Peyer's patch (tissue), 4 donors: Measurements from ENCODE around the gene LAMA4. TPM values are rescaled to one million over a fixed set of nuclear protein-coding genes. Genes with fewer than 3 reads are reported as not detected.

Source experiments
- DNase-seq, 3 donors: peaks; one replicate each; pipeline ENCODE4 v3.0.0-alpha.2; 2017 to 2019
- H3K27ac ChIP-seq, 4 donors: fragments of 200-600 bp; sonication (generic); one replicate each; pipeline ENCODE4 v1.5.1; 2016 to 2019
- H3K27me3 ChIP-seq, 2 donors: fragments of 200-600 bp; sonication (generic); one replicate each; pipeline ENCODE4 v1.5.1; 2019
- H3K36me3 ChIP-seq, 3 donors: fragments of 200-600 bp; sonication (generic); one replicate each; pipeline ENCODE4 v1.5.1; 2016 to 2019
- H3K4me1 ChIP-seq, 4 donors: fragments of 200-600 bp; sonication (generic); one replicate each; pipeline ENCODE4 v1.5.1; 2016 to 2019
- H3K4me3 ChIP-seq, 4 donors: fragments of 200-600 bp; sonication (generic); 1 replicate in 3 of 4; 2 replicates in 1 of 4; pipeline ENCODE4 v1.5.1; 2016 to 2019; ENCODE audit warnings: mild to moderate bottlenecking in 1 of 4
- H3K9me3 ChIP-seq, 4 donors: fragments of 200-600 bp; sonication (generic); one replicate each; pipeline ENCODE4 v1.5.1; 2016 to 2019; ENCODE audit warnings: mild to moderate bottlenecking in 1 of 4
- POLR2A ChIP-seq, 2 donors: fragments of 450-650 bp; IDR thresholded peaks; one replicate each; pipeline ENCODE4 v1.5.1; 2017; ENCODE audit warnings: antibody characterized with exemption in 2 of 2, mild to moderate bottlenecking in 2 of 2, moderate library complexity in 2 of 2
- total RNA-seq, 4 donors: library from RNA; depleted of rRNA; stranded (reverse); fragments of >200 nt; gene quantifications; one replicate each; pipeline ENCODE4 v1.1.0, GENCODE V29; 2016
- TF ChIP-seq, protein P1 (sequence below), 6 experiments: fragments of 450-650 bp in 4 of 6; fragments of 200-600 bp in 2 of 6; sonication (generic) in 1 of 6; IDR thresholded peaks; one replicate each; pipeline ENCODE4 v1.5.1; 2017 to 2019; ENCODE audit warnings: antibody characterized with exemption in 6 of 6, mild to moderate bottlenecking in 3 of 6, moderate library complexity in 1 of 6

Gene LAMA4, protein sequence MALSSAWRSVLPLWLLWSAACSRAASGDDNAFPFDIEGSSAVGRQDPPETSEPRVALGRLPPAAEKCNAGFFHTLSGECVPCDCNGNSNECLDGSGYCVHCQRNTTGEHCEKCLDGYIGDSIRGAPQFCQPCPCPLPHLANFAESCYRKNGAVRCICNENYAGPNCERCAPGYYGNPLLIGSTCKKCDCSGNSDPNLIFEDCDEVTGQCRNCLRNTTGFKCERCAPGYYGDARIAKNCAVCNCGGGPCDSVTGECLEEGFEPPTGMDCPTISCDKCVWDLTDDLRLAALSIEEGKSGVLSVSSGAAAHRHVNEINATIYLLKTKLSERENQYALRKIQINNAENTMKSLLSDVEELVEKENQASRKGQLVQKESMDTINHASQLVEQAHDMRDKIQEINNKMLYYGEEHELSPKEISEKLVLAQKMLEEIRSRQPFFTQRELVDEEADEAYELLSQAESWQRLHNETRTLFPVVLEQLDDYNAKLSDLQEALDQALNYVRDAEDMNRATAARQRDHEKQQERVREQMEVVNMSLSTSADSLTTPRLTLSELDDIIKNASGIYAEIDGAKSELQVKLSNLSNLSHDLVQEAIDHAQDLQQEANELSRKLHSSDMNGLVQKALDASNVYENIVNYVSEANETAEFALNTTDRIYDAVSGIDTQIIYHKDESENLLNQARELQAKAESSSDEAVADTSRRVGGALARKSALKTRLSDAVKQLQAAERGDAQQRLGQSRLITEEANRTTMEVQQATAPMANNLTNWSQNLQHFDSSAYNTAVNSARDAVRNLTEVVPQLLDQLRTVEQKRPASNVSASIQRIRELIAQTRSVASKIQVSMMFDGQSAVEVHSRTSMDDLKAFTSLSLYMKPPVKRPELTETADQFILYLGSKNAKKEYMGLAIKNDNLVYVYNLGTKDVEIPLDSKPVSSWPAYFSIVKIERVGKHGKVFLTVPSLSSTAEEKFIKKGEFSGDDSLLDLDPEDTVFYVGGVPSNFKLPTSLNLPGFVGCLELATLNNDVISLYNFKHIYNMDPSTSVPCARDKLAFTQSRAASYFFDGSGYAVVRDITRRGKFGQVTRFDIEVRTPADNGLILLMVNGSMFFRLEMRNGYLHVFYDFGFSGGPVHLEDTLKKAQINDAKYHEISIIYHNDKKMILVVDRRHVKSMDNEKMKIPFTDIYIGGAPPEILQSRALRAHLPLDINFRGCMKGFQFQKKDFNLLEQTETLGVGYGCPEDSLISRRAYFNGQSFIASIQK (N-terminal part only)
- 10 to 100 TPM in 3 of 4 donors, 1 to 10 TPM in 1; 10.0 to 99.0 (median 28.9) TPM for total RNA-seq

DNA sequence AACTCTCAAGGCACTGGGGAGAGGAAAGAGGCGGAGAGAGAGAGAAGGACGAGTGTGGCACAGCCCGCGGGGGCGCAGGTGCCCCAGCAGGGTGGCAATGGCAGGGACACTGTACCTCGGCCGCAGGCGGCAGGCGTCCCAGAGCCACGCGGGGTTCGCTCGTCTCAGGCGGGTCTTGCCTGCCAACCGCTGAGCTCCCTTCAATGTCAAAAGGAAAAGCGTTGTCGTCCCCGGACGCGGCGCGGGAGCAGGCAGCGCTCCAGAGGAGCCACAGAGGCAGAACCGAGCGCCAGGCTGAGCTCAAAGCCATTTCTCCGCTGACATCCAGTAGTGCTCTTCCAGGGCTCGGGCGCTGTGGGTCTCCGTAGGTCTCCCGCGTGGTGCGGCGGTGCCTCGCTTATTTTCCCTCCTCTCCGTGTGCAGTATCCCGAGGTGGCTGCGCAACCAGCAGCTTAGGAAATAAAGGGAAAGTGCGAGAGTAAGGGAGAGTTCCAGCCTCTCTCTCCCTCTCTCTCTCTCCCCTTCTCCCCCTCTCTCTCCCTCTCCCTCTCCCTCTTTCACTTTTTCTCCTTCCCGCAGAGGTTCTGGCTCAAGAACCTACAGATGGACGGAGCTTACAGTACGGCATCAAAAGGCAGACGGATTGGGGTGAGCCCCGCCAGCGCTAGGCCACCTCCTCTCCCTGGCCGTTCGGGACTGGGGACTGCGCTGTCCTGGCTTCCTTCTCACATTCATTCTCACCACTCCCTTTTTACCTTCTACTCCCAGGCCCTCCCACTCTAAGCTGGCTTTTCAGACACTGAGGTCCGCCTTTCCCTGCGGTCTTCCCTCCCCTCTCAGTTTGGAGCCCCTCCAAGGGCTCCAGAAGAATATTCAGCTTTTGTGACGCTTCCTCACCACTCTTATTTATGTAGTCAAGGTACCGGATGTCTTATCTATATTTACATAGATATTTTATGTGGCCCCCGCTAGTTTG, at the start of gene LAMA4:
Gene LAMA4, minus strand, starts transcription at position 727 of the 976 bp plus-strand sequence. Its CDS starts 417 bp downstream, at position 310.
- Histone ChIP-seq H3K4me1 (no peaks in the 10 kb centered on the region), H3K9me3 (no peaks in the 10 kb centered on the region), H3K27me3 (no peaks in the 10 kb centered on the region), H3K4me3 (peak within 1 kb of the TSS; percentile 41 to 66 (median 52)), H3K36me3 (no peaks in the 10 kb centered on the region), H3K27ac (peak within 1 kb of the TSS; percentile 66 to 87 (median 76))
- DNase-seq, result peak in 1 of 3 donors; percentile 51
- no peak for TF ChIP-seq POLR2A (IDR thresholded peaks at IDR 0.05)
- TF ChIP-seq, protein P1, sequence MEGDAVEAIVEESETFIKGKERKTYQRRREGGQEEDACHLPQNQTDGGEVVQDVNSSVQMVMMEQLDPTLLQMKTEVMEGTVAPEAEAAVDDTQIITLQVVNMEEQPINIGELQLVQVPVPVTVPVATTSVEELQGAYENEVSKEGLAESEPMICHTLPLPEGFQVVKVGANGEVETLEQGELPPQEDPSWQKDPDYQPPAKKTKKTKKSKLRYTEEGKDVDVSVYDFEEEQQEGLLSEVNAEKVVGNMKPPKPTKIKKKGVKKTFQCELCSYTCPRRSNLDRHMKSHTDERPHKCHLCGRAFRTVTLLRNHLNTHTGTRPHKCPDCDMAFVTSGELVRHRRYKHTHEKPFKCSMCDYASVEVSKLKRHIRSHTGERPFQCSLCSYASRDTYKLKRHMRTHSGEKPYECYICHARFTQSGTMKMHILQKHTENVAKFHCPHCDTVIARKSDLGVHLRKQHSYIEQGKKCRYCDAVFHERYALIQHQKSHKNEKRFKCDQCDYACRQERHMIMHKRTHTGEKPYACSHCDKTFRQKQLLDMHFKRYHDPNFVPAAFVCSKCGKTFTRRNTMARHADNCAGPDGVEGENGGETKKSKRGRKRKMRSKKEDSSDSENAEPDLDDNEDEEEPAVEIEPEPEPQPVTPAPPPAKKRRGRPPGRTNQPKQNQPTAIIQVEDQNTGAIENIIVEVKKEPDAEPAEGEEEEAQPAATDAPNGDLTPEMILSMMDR (IDR thresholded peaks at IDR 0.05), result no peak

DNA sequence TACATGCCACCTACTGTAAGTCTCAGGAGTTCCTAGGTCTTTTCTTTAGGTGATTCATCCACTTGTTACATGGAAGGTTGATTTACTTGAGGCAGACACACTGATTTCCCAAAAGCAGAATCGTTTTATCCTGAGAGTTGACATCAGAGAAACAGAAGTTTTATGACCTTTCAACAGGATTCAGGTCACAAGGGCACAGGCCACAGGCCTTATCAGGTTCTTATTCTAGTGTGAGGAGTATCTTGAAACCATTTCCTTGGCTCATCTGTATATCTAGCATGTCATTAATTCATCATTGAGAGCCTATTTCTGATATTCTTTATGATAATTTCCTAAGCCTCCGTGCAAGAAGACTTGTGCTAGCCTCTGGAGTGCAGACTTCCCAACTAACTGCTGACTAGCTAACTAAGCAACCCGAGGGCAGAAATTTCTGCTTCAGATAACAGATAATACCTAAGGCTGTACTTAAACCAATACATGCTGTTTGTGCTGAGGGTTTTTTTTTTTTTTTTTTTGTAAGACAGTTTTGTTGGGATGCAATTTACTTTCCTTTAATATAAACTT, 47.9 kb upstream of the LAMA4 start:
- TF ChIP-seq, protein P1 (IDR thresholded peaks at IDR 0.05), result no peak
- no peak for TF ChIP-seq POLR2A (IDR thresholded peaks at IDR 0.05)
- no peaks in the 10 kb centered on the region for H3K36me3 ChIP-seq

DNA sequence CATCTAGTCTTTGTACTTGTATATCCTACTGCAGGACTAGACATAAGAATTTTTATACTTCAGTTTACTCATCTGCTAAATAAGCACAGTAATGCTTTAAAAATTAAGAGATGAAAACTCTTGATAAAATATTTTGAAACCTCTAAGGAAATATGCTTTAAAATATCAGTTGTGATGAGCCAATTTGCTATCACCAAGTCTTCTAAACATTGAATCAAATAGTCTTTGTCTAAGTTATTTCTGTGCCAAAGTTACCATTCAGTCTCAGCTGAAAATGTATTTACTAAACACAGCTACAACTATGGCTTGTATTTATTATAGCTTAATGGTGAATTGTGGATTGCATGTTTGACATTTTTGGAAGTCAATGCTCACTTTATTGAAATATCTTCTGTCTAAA, 46.5 kb upstream of the LAMA4 start:
- Histone ChIP-seq H3K4me1 (peaks cover 0 to 11% (median 0%) of the 10 kb centered on the region in 4 donors), H3K4me3 (no peak overlapping the region), H3K27ac (no peak overlapping the region), H3K36me3 (no peaks in the 10 kb centered on the region), H3K9me3 (no peaks in the 10 kb centered on the region), H3K27me3 (no peaks in the 10 kb centered on the region)
- no peak for DNase-seq
- TF ChIP-seq POLR2A (IDR thresholded peaks at IDR 0.05), result no peak
- TF ChIP-seq, protein P1 (IDR thresholded peaks at IDR 0.05), result no peak

More for the DNA sequence above, 47.9 kb upstream of the LAMA4 start:
- Histone ChIP-seq H3K4me1 (peaks cover 0 to 11% (median 0%) of the 10 kb centered on the region in 4 donors), H3K27ac (no peak overlapping the region), H3K9me3 (no peaks in the 10 kb centered on the region), H3K27me3 (no peaks in the 10 kb centered on the region), H3K4me3 (no peak overlapping the region)
- no peak for DNase-seq

DNA sequence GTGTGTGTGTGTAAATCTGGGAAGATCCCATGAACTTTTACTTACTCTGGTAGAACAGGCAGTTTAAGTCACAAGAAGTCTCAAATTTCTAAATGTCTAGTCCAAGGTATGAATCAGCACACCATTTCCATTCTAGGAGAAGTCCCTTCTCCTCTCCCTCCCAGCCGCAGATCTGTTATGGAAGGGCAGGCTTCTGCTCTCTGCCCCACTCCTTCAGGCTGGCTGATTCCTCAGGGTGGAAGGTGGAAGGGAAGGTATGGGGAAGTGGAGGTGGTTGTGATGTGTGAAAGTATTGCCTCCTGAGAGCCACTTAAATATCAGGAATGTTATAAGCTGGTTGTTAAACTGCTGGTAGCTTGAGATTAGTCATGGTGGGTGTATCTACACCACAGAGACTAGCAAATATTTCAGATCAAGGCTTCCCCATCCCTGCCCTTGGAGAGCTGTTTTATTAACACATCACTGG, 44.5 kb upstream of the LAMA4 start:
- no peak for TF ChIP-seq POLR2A (IDR thresholded peaks at IDR 0.05)
- TF ChIP-seq, protein P1 (IDR thresholded peaks at IDR 0.05), result no peak
- H3K27ac ChIP-seq, result peak overlapping the region in 2 of 4 donors; percentile 34 to 51
- H3K27me3 ChIP-seq, result no peaks in the 10 kb centered on the region
- no peak for DNase-seq
- no peaks in the 10 kb centered on the region for H3K36me3 ChIP-seq
- peaks cover 0 to 11% (median 0%) of the 10 kb centered on the region in 4 donors for H3K4me1 ChIP-seq
- H3K4me3 ChIP-seq, result no peak overlapping the region
- H3K9me3 ChIP-seq, result no peaks in the 10 kb centered on the region
